Heart left ventricle (tissue), 16 donors: ENCODE results near the gene GPN1. TPM values are rescaled to one million over a fixed set of nuclear protein-coding genes. Genes with fewer than 3 reads are reported as not detected.

Source experiments
- ATAC-seq, 4 donors: fragments of 200-7000 bp; cut with Tn5 transposase; one replicate each; pipeline ENCODE4 v1.9.1; 2020 to 2022; ENCODE audit warnings: moderate library complexity in 4 of 4, mild to moderate bottlenecking in 3 of 4, moderate number of reproducible peaks in 1 of 4
- DNase-seq, 5 donors: peaks; one replicate each; pipeline ENCODE4 v3.0.0-alpha.2; 2020
- H3K27ac ChIP-seq, 12 donors: fragments of 200-600 bp; sonication (generic) in 4 of 12; one replicate each; pipeline versions ENCODE4 v1.5.0 to v1.8.0; 2016 to 2022; ENCODE audit warnings: mild to moderate bottlenecking in 2 of 12
- H3K27me3 ChIP-seq, 9 donors: fragments of 200-600 bp; sonication (generic) in 2 of 9; one replicate each; pipeline versions ENCODE4 v1.5.1 to v1.8.0; 2016 to 2022; ENCODE audit warnings: mild to moderate bottlenecking in 3 of 9
- H3K36me3 ChIP-seq, 9 donors: fragments of 200-600 bp; sonication (generic) in 2 of 9; one replicate each; pipeline versions ENCODE4 v1.5.0 to v1.8.0; 2018 to 2022; ENCODE audit warnings: mild to moderate bottlenecking in 2 of 9
- H3K4me1 ChIP-seq, 12 donors: fragments of 200-600 bp; sonication (generic) in 4 of 12; one replicate each; pipeline versions ENCODE4 v1.5.0 to v1.8.0; 2016 to 2022; ENCODE audit warnings: mild to moderate bottlenecking in 3 of 12
- H3K4me3 ChIP-seq, 12 donors: fragments of 200-600 bp; sonication (generic) in 4 of 12; one replicate each; pipeline versions ENCODE4 v1.5.0 to v1.8.0; 2017 to 2022; ENCODE audit warnings: mild to moderate bottlenecking in 9 of 12, moderate library complexity in 4 of 12
- H3K9me3 ChIP-seq, 12 donors: fragments of 200-600 bp; sonication (generic) in 4 of 12; one replicate each; pipeline versions ENCODE4 v1.5.0 to v1.8.0; 2016 to 2022; ENCODE audit warnings: mild to moderate bottlenecking in 1 of 12
- CTCF ChIP-seq, 12 donors: fragments of 200-600 bp; sonication (generic) in 4 of 12; IDR thresholded peaks; one replicate each; pipeline versions ENCODE4 v1.5.0 to v1.8.0; 2018 to 2022; ENCODE audit warnings: antibody characterized with exemption in 12 of 12, mild to moderate bottlenecking in 5 of 12
- POLR2A ChIP-seq, 2 donors: fragments of 450-650 bp; IDR thresholded peaks; one replicate each; pipeline ENCODE4 v1.6.1; 2017; ENCODE audit warnings: antibody characterized with exemption in 2 of 2, mild to moderate bottlenecking in 2 of 2, moderate library complexity in 2 of 2
- WGBS, 4 donors: extraction: QIAGEN DNeasy Blood & Tissue Kit in 2 of 4; methylation state at CpG; one replicate each; pipeline versions ENCODE4 v1.1.5 to v1.1.7; 2013 to 2018; 5-methylcytosine and 5-hydroxymethylcytosine counted together
- intact Hi-C, 10 donors: fragments of 100-400 bp; cut with DNase I; formaldehyde crosslinking; loops; one replicate each; pipeline versions ENCODE4 v1.11.1 to v1.14.2; 2022
- polyA plus RNA-seq, 2 donors: library from polyadenylated mRNA; stranded (reverse); fragments of 200-250 nt; gene quantifications; one replicate each; pipeline ENCODE4 v1.2.3, GENCODE V29; 2013
- total RNA-seq, 9 donors: library from RNA; depleted of rRNA in 2 of 9; stranded (reverse); fragments of >200 nt in 2 of 9; fragmentation: NEBNext Ultra II Directional in 3 of 9; extraction: Animal tissue kit (Norgen Biotek cat#: 25700) in 3 of 9; gene quantifications; one replicate each; pipeline versions ENCODE4 v1.1.0 to v1.2.4, GENCODE V29; 2016 to 2023
- donor health status: ischemic (EF 13 %, LVEDD 7.1; RV severe dilation, severe dysfunction).
- donor health status: healthy with polysubstance abuse.
- donor health status: DM: no; HTN: yes; CAD: no.
- donor health status: DM: no; HTN: no; CAD: no.
- donor health status: ischemic (EF 25% LVEDD 6.9; RV normal size, moderate dysfunction).
- donor health status: ischemic (EF 25% LVEDD 5.7; RV mildly dilated, moderate dysfunction).
- donor health status: healthy.
- donor health status: DM: yes; HTN: yes; CAD: no.
- donor health status: ischemic (EF 35%, LVEDD 5.7; RV mildly dilated, moderate dysfunction).
- donor health status: nonischemic (EF 11% LVEDD 7.7; RV severe dilation, severe dysfunction).
- donor health status: DM: yes; HTN: yes; CAD: no.
- donor health status: PGD.
- donor health status: ischemic (EF 29% LVEDD 5.4; RV normal size, mild dysfunction).
- donor health status: nonischemic (EF 23%, LVEDD 6.1; RV moderate dilation, normal function).

The GPN1 gene
- total and polyA plus RNA-seq, 11 donors, result 10.1 to 35.9 (median 19.4) TPM

GRCh38 chr2:27652790-27653189, 23.9 kb downstream of the GPN1 start:
- Histone ChIP-seq H3K4me1 (no peaks in the 10 kb centered on the region), H3K27ac (no peak overlapping the region), H3K9me3 (no peaks in the 10 kb centered on the region), H3K4me3 (no peak overlapping the region), H3K36me3 (peaks cover 0 to 100% (median 99%) of the 10 kb centered on the region in 9 donors), H3K27me3 (no peaks in the 10 kb centered on the region)
- ATAC-seq (no peak), DNase-seq (no peak)
- WGBS, 4 donors, result 92 to 94% (median 93%) methylated on average over 1 of the region's 1 CpG
- TF ChIP-seq CTCF (IDR thresholded peaks at IDR 0.05), result no peak
- TF ChIP-seq POLR2A (IDR thresholded peaks at IDR 0.05), result no peak
- intact Hi-C loops, result loop anchor here in 1 of 10 donors (10.0 kb wide), 1 partner anchor 178 kb away; no protein-coding TSS in a partner anchor

GRCh38 chr2:27653397-27653796, 24.5 kb downstream of the GPN1 start:
- Histone ChIP-seq H3K36me3 (peaks cover 0 to 100% (median 99%) of the 10 kb centered on the region in 9 donors), H3K4me1 (peaks cover 0 to 3% (median 0%) of the 10 kb centered on the region in 12 donors), H3K4me3 (no peak overlapping the region), H3K27me3 (no peaks in the 10 kb centered on the region), H3K9me3 (no peaks in the 10 kb centered on the region), H3K27ac (no peak overlapping the region)
- intact Hi-C loops, result loop anchor here in 1 of 10 donors (10.0 kb wide), 1 partner anchor 179 kb away; no protein-coding TSS in a partner anchor
- no peak for ATAC-seq
- DNase-seq, result no peak
- no peak for TF ChIP-seq POLR2A (IDR thresholded peaks at IDR 0.05)
- 83 to 94% (median 86%) methylated on average over 2 of the region's 2 CpGs for WGBS, 4 donors

- no peak for DNase-seq
- no peak for TF ChIP-seq POLR2A (IDR thresholded peaks at IDR 0.05)
- TF ChIP-seq CTCF (IDR thresholded peaks at IDR 0.05), result no peak
- intact Hi-C loops, result loop anchor here in 1 of 10 donors (10.0 kb wide), 1 partner anchor 181 kb away; no protein-coding TSS in a partner anchor
- ATAC-seq, result no peak
- Histone ChIP-seq H3K4me3 (no peak overlapping the region), H3K36me3 (peaks cover 0 to 100% (median 98%) of the 10 kb centered on the region in 9 donors), H3K4me1 (peaks cover 0 to 11% (median 0%) of the 10 kb centered on the region in 12 donors), H3K27ac (no peak overlapping the region), H3K9me3 (no peaks in the 10 kb centered on the region), H3K27me3 (no peaks in the 10 kb centered on the region)
- 71 to 78% (median 74%) methylated on average over 7 of the region's 7 CpGs for WGBS, 4 donors
Measured at GRCh38 chr2:27655155-27655951, 26.5 kb downstream of the GPN1 start.

GRCh38 chr2:27661371-27661770, 32.5 kb downstream of the GPN1 start:
- TF ChIP-seq CTCF (IDR thresholded peaks at IDR 0.05) (no peak), POLR2A (IDR thresholded peaks at IDR 0.05) (no peak)
- WGBS, 4 donors, result 81 to 94% (median 90%) methylated on average over 1 of the region's 1 CpG
- Histone ChIP-seq H3K4me3 (no peak overlapping the region), H3K36me3 (peaks cover 0 to 69% (median 57%) of the 10 kb centered on the region in 9 donors), H3K27me3 (no peaks in the 10 kb centered on the region), H3K4me1 (peaks cover 0 to 42% (median 27%) of the 10 kb centered on the region in 12 donors), H3K27ac (no peak overlapping the region), H3K9me3 (no peaks in the 10 kb centered on the region)
- intact Hi-C loops, result no loop called here
- ATAC-seq, result no peak
- no peak for DNase-seq
